Measurements from ENCODE around the gene GRIA1.

The GRIA1 gene

GRCh38 chr5:153500178-153500577, 9.7 kb downstream of the GRIA1 start:
- DNase-seq = no peak

GRCh38 chr5:153504726-153505125, 14.3 kb downstream of the GRIA1 start:
- DNase-seq = no peak

- DNase-seq = no peak
These were observed 18.2 kb downstream of the GRIA1 start for GRCh38 chr5:153508700-153509099.

GRCh38 chr5:153511622-153512021, 21.2 kb downstream of the GRIA1 start:
- DNase-seq = no peak

- no peak for DNase-seq
These were observed 22.7 kb downstream of the GRIA1 start for GRCh38 chr5:153513156-153513555.

- no peak for DNase-seq
These were observed 24.8 kb downstream of the GRIA1 start for GRCh38 chr5:153515301-153515700.

- no peak for DNase-seq
These were observed 26.2 kb downstream of the GRIA1 start for GRCh38 chr5:153516504-153517240.

GRCh38 chr5:153517241-153517611, 26.8 kb downstream of the GRIA1 start:
- no peak for DNase-seq

- DNase-seq = no peak
These were observed 29.7 kb downstream of the GRIA1 start for GRCh38 chr5:153520137-153520536.

- DNase-seq = no peak
These were observed 30.5 kb downstream of the GRIA1 start for GRCh38 chr5:153520952-153521351.

GRCh38 chr5:153523211-153523610, 32.7 kb downstream of the GRIA1 start:
- DNase-seq = no peak

GRCh38 chr5:153523831-153524230, 33.4 kb downstream of the GRIA1 start:
- DNase-seq = no peak

- no peak for DNase-seq
These were observed 35.1 kb downstream of the GRIA1 start for GRCh38 chr5:153525536-153525935.

GRCh38 chr5:153530357-153531143, 40.1 kb downstream of the GRIA1 start:
- DNase-seq = no peak

GRCh38 chr5:153533546-153533945, 43.1 kb downstream of the GRIA1 start:
- no peak for DNase-seq

GRCh38 chr5:153534102-153534501, 43.6 kb downstream of the GRIA1 start:
- DNase-seq = no peak

GRCh38 chr5:153537207-153537606, 46.7 kb downstream of the GRIA1 start:
- DNase-seq = no peak

GRCh38 chr5:153539983-153540382, 49.5 kb downstream of the GRIA1 start:
- no peak for DNase-seq

- DNase-seq = no peak
These were observed 52.1 kb downstream of the GRIA1 start for GRCh38 chr5:153542536-153542935.

GRCh38 chr5:153543288-153543687, 52.8 kb downstream of the GRIA1 start:
- DNase-seq = no peak

GRCh38 chr5:153543959-153544470, 53.5 kb downstream of the GRIA1 start:
- no peak for DNase-seq

- no peak for DNase-seq
These were observed 54.2 kb downstream of the GRIA1 start for GRCh38 chr5:153544706-153545105.

GRCh38 chr5:153546566-153546965, 56.1 kb downstream of the GRIA1 start:
- DNase-seq = no peak

GRCh38 chr5:153551537-153552079, 61.1 kb downstream of the GRIA1 start:
- DNase-seq = no peak

Measured in activated CD4-positive, alpha-beta T cell treated with anti-CD3 and anti-CD28 coated beads, Interleukin-2, amount 50 U/mL, for 4 hours (primary cell).